Transverse colon (tissue), 4 donors: ENCODE measurements around the gene SLC44A4. TPM values are rescaled to one million over a fixed set of nuclear protein-coding genes. Genes with fewer than 3 reads are reported as not detected.
"Not testable (repeated sequence)": the region's sequence is repeated elsewhere in the genome, so short reads cannot be mapped to it uniquely, and the experiment has no call there.

Experiments
- DNase-seq: peaks from one replicate; pipeline ENCODE4 v3.0.0-alpha.2; 2019
- H3K27ac ChIP-seq, 4 donors: fragments of 200-600 bp; sonication (generic); 2 replicates each; pipeline ENCODE4 v1.5.1; 2016 to 2018; ENCODE audit warnings: inconsistent platforms in 4 of 4
- H3K27me3 ChIP-seq: fragments of 200-600 bp; sonication (generic); 2 replicates; pipeline ENCODE4 v1.5.1; 2017; ENCODE audit warnings: inconsistent platforms
- H3K36me3 ChIP-seq, 4 donors: fragments of 200-600 bp; sonication (generic); 2 replicates each; pipeline ENCODE4 v1.5.1; 2017 to 2019; ENCODE audit warnings: inconsistent platforms in 4 of 4
- H3K4me1 ChIP-seq, 4 donors: fragments of 200-600 bp; sonication (generic); 2 replicates each; pipeline ENCODE4 v1.5.1; 2017 to 2020; ENCODE audit warnings: inconsistent platforms in 4 of 4
- H3K4me3 ChIP-seq, 4 donors: fragments of 200-600 bp; sonication (generic); 1 replicate in 1 of 4; 2 replicates in 3 of 4; pipeline versions ENCODE4 v1.5.1 to v1.6.1; 2017 to 2019; ENCODE audit warnings: inconsistent platforms in 4 of 4
- H3K9me3 ChIP-seq, 2 donors: fragments of 200-600 bp; sonication (generic); 2 replicates each; pipeline ENCODE4 v1.5.1; 2017 to 2019; ENCODE audit warnings: inconsistent platforms in 2 of 2
- EP300 ChIP-seq: sonication (generic); formaldehyde crosslinking; IDR thresholded peaks from one replicate; pipeline ENCODE4 v1.6.1; 2017; ENCODE audit warnings: antibody characterized with exemption, low read depth
- POLR2A ChIP-seq: fragments of 450-650 bp; IDR thresholded peaks from one replicate; pipeline ENCODE4 v1.6.1; 2016; ENCODE audit warnings: antibody characterized with exemption, mild to moderate bottlenecking, moderate library complexity
- POLR2AphosphoS5 ChIP-seq, 3 donors: sonication (generic); formaldehyde crosslinking; IDR thresholded peaks; one replicate each; pipeline ENCODE4 v1.6.1; 2016; ENCODE audit warnings: antibody characterized with exemption in 3 of 3
- WGBS, 2 donors: methylation state at CpG; one replicate each; pipeline ENCODE4 v1.1.5; 2018; ENCODE audit warnings: low coverage in 1 of 2; 5-methylcytosine and 5-hydroxymethylcytosine counted together
- in situ Hi-C, 4 donors: fragments of 200-750 bp; cut with MboI; loops; one replicate each; pipeline versions ENCODE4 v1.15.0 to v1.15.1; 2017; ENCODE audit warnings: low sequenced_read_pairs in 3 of 4, low pct_ligation_motif_present in 1 of 4, low pct_unique_long_range_greater_than_20kb in 1 of 4
- intact Hi-C: fragments of 100-400 bp; cut with DNase I; formaldehyde crosslinking; loops from one replicate; pipeline ENCODE4 v1.15.1; 2023; ENCODE audit warnings: low total_unique reads
- total RNA-seq, 4 donors: library from RNA; depleted of rRNA; stranded (reverse); fragments of >200 nt; gene quantifications; one replicate each; pipeline ENCODE4 v1.1.0, GENCODE V29; 2016
- TF ChIP-seq, protein P1 (sequence below), 5 experiments: fragments of 200-600 bp in 3 of 5; fragments of 450-650 bp in 2 of 5; sonication (generic) in 3 of 5; IDR thresholded peaks; 1 replicate in 2 of 5; 2 replicates in 3 of 5; pipeline ENCODE4 v1.5.1; 2016 to 2017; ENCODE audit warnings: antibody characterized with exemption in 5 of 5, inconsistent platforms in 3 of 5, mild to moderate bottlenecking in 2 of 5, moderate library complexity in 1 of 5

SLC44A4 gene
- total RNA-seq, 4 donors from 2014 or later: 149 to 734 (median 395) TPM

DNA sequence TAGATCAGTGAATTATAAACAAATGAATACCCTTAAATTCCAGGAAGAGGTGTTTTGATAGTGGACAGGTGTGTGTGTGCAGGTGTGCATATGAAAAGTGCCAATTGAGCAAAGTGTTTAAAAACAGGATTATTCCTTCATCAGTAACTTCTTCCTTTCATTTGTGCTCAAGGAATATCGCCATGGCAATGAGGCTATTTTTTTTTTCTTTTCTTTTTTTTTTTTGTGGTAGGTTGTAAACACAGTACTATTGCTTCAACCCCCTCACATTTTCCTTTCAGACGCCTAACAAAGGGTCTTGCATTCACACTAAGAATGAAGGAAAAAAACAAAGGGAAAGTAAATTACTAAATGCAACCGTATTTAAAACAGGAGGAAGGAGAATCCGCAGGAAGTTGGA is 53.2 kb downstream of the SLC44A4 start:
- Histone ChIP-seq H3K27me3 (no peaks in the 10 kb centered on the region), H3K4me1 (peaks cover 19 to 58% (median 44%) of the 10 kb centered on the region in 4 donors), H3K27ac (peak overlapping the region; percentile 95 to 98 (median 96)), H3K36me3 (no peaks in the 10 kb centered on the region), H3K4me3 (no peak overlapping the region), H3K9me3 (no peaks in the 10 kb centered on the region)
- in situ Hi-C loops (loop anchor here in 1 of 4 donors (10.0 kb wide), 1 partner anchor 91 kb away; the partner anchor contains the start of gene CLIC1), intact Hi-C loops (no loop called here)
- WGBS, 2 donors: 39 to 40% methylated on average over 4 of the region's 4 CpGs
- no peak for TF ChIP-seq POLR2A
- TF ChIP-seq, protein P1, sequence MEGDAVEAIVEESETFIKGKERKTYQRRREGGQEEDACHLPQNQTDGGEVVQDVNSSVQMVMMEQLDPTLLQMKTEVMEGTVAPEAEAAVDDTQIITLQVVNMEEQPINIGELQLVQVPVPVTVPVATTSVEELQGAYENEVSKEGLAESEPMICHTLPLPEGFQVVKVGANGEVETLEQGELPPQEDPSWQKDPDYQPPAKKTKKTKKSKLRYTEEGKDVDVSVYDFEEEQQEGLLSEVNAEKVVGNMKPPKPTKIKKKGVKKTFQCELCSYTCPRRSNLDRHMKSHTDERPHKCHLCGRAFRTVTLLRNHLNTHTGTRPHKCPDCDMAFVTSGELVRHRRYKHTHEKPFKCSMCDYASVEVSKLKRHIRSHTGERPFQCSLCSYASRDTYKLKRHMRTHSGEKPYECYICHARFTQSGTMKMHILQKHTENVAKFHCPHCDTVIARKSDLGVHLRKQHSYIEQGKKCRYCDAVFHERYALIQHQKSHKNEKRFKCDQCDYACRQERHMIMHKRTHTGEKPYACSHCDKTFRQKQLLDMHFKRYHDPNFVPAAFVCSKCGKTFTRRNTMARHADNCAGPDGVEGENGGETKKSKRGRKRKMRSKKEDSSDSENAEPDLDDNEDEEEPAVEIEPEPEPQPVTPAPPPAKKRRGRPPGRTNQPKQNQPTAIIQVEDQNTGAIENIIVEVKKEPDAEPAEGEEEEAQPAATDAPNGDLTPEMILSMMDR (IDR thresholded peaks at IDR 0.05): no peak
- TF ChIP-seq EP300: no peak
- no peak for TF ChIP-seq POLR2AphosphoS5 (IDR thresholded peaks at IDR 0.05)
- DNase-seq: no peak

DNA sequence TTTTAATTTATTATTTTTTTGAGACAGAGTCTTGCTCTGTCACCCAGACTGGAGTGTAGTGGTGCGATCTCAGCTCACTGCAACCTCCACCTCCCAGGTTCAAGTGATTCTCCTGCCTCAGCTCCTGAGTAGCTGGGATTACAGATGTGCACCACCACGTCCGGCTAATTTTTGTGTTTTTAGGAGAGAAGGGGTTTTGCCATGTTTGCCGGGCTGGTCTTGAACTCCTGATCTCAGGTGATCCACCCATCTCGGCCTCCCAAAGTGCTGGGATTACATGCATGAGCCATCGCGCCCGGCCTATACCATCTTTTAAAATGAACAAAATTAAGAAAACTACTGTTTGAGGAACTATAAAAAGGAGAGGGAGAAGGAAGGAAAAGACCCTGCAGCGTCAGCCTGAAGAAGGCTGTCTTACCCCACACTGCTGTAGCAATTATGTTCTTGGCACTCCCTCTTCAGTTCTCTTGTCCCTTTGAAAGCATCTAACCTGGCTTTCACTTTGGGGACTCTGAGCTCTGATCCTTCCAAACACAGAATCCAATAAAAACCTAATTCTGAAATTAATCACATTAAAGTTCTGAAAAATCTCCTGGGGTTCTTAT is 55.1 kb downstream of the SLC44A4 start:
- H3K27me3 ChIP-seq, DNase-seq, H3K36me3 ChIP-seq, H3K9me3 ChIP-seq, intact Hi-C loops, H3K4me3 ChIP-seq: not testable (repeated sequence)
- Histone ChIP-seq H3K4me1 (peaks cover 23 to 77% (median 63%) of the 10 kb centered on the region in 4 donors), H3K27ac (peak overlapping the region; percentile 95 to 98 (median 96))
- 87 to 91% methylated on average over 6 to 9 of the region's 9 CpGs for WGBS, 2 donors
- in situ Hi-C loops: loop anchor here in 1 of 4 donors (10.0 kb wide), 1 partner anchor 89 kb away; the partner anchor contains the start of gene CLIC1

- 1 to 9% methylated on average over 3 to 25 of the region's 25 CpGs for WGBS, 2 donors
- H3K4me3 ChIP-seq: peak overlapping the region; percentile 10 to 64 (median 48)
- in situ Hi-C loops: loop anchor here in 1 of 4 donors (10.0 kb wide), 1 partner anchor 87 kb away; the partner anchor contains the start of gene CLIC1
- TF ChIP-seq POLR2A (peak; percentile 66), EP300 (peak; percentile 4), POLR2AphosphoS5 (IDR thresholded peaks at IDR 0.05) (peak; percentile 86 to 88 (median 86))
- TF ChIP-seq, protein P1 (IDR thresholded peaks at IDR 0.05): no peak
- peaks cover 23 to 91% (median 74%) of the 10 kb centered on the region in 4 donors for H3K4me1 ChIP-seq
- H3K9me3 ChIP-seq: no peaks in the 10 kb centered on the region
- H3K27ac ChIP-seq: peak overlapping the region; percentile 95 to 98 (median 96)
- no peaks in the 10 kb centered on the region for H3K27me3 ChIP-seq
- intact Hi-C loops: no loop called here
- peak; percentile 92 for DNase-seq
- no peaks in the 10 kb centered on the region for H3K36me3 ChIP-seq
Measured at GRCh38 chr6:31822036-31822821, 56.6 kb downstream of the SLC44A4 start.

- H3K27ac ChIP-seq: peak overlapping the region; percentile 95 to 98 (median 96)
- peak; percentile 95 for DNase-seq
- H3K4me3 ChIP-seq: peak overlapping the region; percentile 20 to 64 (median 48)
- in situ Hi-C loops: loop anchor here in 1 of 4 donors (10.0 kb wide), 1 partner anchor 87 kb away; the partner anchor contains the start of gene CLIC1
- H3K9me3 ChIP-seq: no peaks in the 10 kb centered on the region
- H3K36me3 ChIP-seq: no peaks in the 10 kb centered on the region
- TF ChIP-seq POLR2AphosphoS5 (IDR thresholded peaks at IDR 0.05) (peak in 2 of 3 donors; percentile 15 to 69), POLR2A (peak; percentile 32)
- TF ChIP-seq, protein P1 (IDR thresholded peaks at IDR 0.05): no peak
- peaks cover 23 to 88% (median 72%) of the 10 kb centered on the region in 4 donors for H3K4me1 ChIP-seq
- intact Hi-C loops: no loop called here
- 1 to 5% methylated on average over 14 to 39 of the region's 39 CpGs for WGBS, 2 donors
- no peaks in the 10 kb centered on the region for H3K27me3 ChIP-seq
Measured at GRCh38 chr6:31821301-31822035, 57.3 kb downstream of the SLC44A4 start.

DNA sequence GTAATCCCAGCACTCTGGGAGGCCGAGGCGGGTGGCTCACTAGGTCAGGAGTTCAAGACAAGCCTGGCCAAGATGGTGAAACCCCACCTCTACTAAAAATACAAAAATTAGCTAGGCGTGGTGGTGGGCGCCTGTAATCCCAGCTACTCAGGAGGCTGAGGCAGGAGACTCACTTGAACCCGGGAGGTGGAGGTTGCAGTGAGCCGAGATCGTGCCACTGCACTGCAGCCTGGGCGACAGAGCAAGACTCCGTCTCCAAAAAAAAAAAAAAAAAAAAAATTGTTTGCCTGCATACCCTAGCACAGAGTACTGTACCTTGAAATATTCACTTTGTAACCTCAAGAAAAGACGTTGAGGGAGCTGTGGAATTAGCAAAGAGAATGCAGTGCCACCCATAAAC is 58.4 kb downstream of the SLC44A4 start:
- H3K4me3 ChIP-seq, H3K36me3 ChIP-seq, intact Hi-C loops, H3K9me3 ChIP-seq, H3K27me3 ChIP-seq: not testable (repeated sequence)
- Histone ChIP-seq H3K27ac (peak overlapping the region; percentile 95 to 98 (median 96)), H3K4me1 (peaks cover 15 to 77% (median 62%) of the 10 kb centered on the region in 4 donors)
- DNase-seq: peak; percentile 47
- 87 to 88% methylated on average over 4 to 10 of the region's 10 CpGs for WGBS, 2 donors
- in situ Hi-C loops: loop anchor here in 1 of 4 donors (10.0 kb wide), 1 partner anchor 86 kb away; the partner anchor contains the start of gene CLIC1
